WTC11 (cell line): ENCODE data around the gene ADGRG7. TPM values are rescaled to one million over a fixed set of nuclear protein-coding genes. Genes with fewer than 3 reads are reported as not detected.
A peak's percentile ranks its signal among the peaks of the same experiment; 100 is the strongest.

Experiments used
- ATAC-seq: fragments of 200-7000 bp; cut with Tn5 transposase; 2 replicates; pipeline ENCODE4 v1.10.0; 2021; ENCODE audit warnings: mild to moderate bottlenecking, moderate library complexity
- CTCF ChIA-PET: fragments of 300-600 bp; sonication (Branson Sonifier 250); formaldehyde crosslinking; loops from one replicate; lab custom pipeline; 2021; ENCODE audit warnings: antibody characterized with exemption; lab: Charles Lee
- POLR2A ChIA-PET: fragments of 350-600 bp; sonication (Branson Sonifier 250); formaldehyde crosslinking; loops from one replicate; lab custom pipeline; 2021; ENCODE audit warnings: antibody characterized with exemption; lab: Charles Lee
- DNase-seq: peaks from one replicate; pipeline ENCODE4 v3.0.0; 2021; ENCODE audit warnings: low spot score
- H3K27ac Mint-ChIP-seq: 2 replicates; pipeline ENCODE4 v1.8.0; 2021; ENCODE audit warnings: mixed read lengths
- H3K27me3 Mint-ChIP-seq: 2 replicates; pipeline ENCODE4 v1.8.0; 2021; ENCODE audit warnings: low read depth, mild to moderate bottlenecking, moderate library complexity, mixed read lengths
- H3K36me3 Mint-ChIP-seq: 2 replicates; pipeline ENCODE4 v1.8.0; 2021; ENCODE audit warnings: mixed read lengths
- H3K4me1 Mint-ChIP-seq: 2 replicates; pipeline ENCODE4 v1.8.0; 2022; ENCODE audit warnings: mixed read lengths
- H3K4me3 Mint-ChIP-seq: 2 replicates; pipeline ENCODE4 v1.8.0; 2021; ENCODE audit warnings: mild to moderate bottlenecking, moderate library complexity, mixed read lengths
- H3K9me3 Mint-ChIP-seq: 2 replicates; pipeline ENCODE4 v1.8.0; 2021; ENCODE audit warnings: mixed read lengths
- ARID4B ChIP-seq: sonication (generic); formaldehyde crosslinking; IDR thresholded peaks from 2 replicates; pipeline ENCODE4 v1.8.0; 2023; ENCODE audit warnings: missing genetic modification reagents, mild to moderate bottlenecking, borderline replicate concordance
- ATF6 ChIP-seq: sonication (generic); formaldehyde crosslinking; IDR thresholded peaks from 2 replicates; pipeline ENCODE4 v1.8.1; 2023; ENCODE audit warnings: mild to moderate bottlenecking, missing genetic modification reagents
- E2F1 ChIP-seq: sonication (generic); formaldehyde crosslinking; IDR thresholded peaks from 2 replicates; pipeline ENCODE4 v1.8.0; 2022; ENCODE audit warnings: mild to moderate bottlenecking, missing genetic modification reagents
- FOXJ3 ChIP-seq: sonication (generic); formaldehyde crosslinking; IDR thresholded peaks from 2 replicates; pipeline ENCODE4 v1.9.0; 2021; ENCODE audit warnings: missing genetic modification reagents, mild to moderate bottlenecking, borderline replicate concordance
- FOXP4 ChIP-seq: sonication (generic); formaldehyde crosslinking; IDR thresholded peaks from 2 replicates; pipeline ENCODE4 v1.8.0; 2022; ENCODE audit warnings: mild to moderate bottlenecking, missing genetic modification reagents
- GRHL2 ChIP-seq: fragments of 250-450 bp; sonication (Bioruptor Pico); IDR thresholded peaks from 2 replicates; pipeline ENCODE4 v1.8.0; 2022; ENCODE audit warnings: mild to moderate bottlenecking, moderate library complexity; ENCODE audit not compliant: insufficient replicate concordance, severe bottlenecking
- HMGXB4 ChIP-seq: sonication (generic); formaldehyde crosslinking; IDR thresholded peaks from 2 replicates; pipeline ENCODE4 v1.8.1; 2023; ENCODE audit warnings: mild to moderate bottlenecking, moderate library complexity, missing genetic modification reagents
- IRF1 ChIP-seq: sonication (generic); formaldehyde crosslinking; IDR thresholded peaks from 2 replicates; pipeline ENCODE4 v1.8.0; 2023; ENCODE audit warnings: missing genetic modification reagents
- JUN ChIP-seq: sonication (generic); formaldehyde crosslinking; IDR thresholded peaks from 2 replicates; pipeline ENCODE4 v1.8.0; 2023; ENCODE audit warnings: mild to moderate bottlenecking, missing genetic modification reagents
- NFYB ChIP-seq: sonication (generic); formaldehyde crosslinking; conservative IDR thresholded peaks from 2 replicates; pipeline ENCODE4 v1.8.0; 2022; ENCODE audit warnings: low read depth, missing genetic modification reagents
- PRDM15 ChIP-seq: sonication (generic); formaldehyde crosslinking; IDR thresholded peaks from 2 replicates; pipeline ENCODE4 v1.8.0; 2022; ENCODE audit warnings: missing genetic modification reagents
- PRRX2 ChIP-seq: fragments of 250-450 bp; sonication (Bioruptor Pico); IDR thresholded peaks from 2 replicates; pipeline ENCODE4 v1.8.0; 2021; ENCODE audit warnings: mild to moderate bottlenecking
- RELA ChIP-seq: sonication (generic); formaldehyde crosslinking; IDR thresholded peaks from 2 replicates; pipeline ENCODE4 v1.8.1; 2022; ENCODE audit warnings: missing genetic modification reagents, mild to moderate bottlenecking, borderline replicate concordance
- TCF7 ChIP-seq: sonication (generic); formaldehyde crosslinking; IDR thresholded peaks from 2 replicates; pipeline ENCODE4 v1.8.0; 2022; ENCODE audit warnings: mild to moderate bottlenecking, low read depth, missing genetic modification reagents, moderate library complexity
- TEAD4 ChIP-seq: sonication (generic); formaldehyde crosslinking; IDR thresholded peaks from 2 replicates; pipeline ENCODE4 v1.8.0; 2022; ENCODE audit warnings: mild to moderate bottlenecking, missing genetic modification reagents
- TP53 ChIP-seq: sonication (generic); formaldehyde crosslinking; IDR thresholded peaks from 2 replicates; pipeline ENCODE4 v1.8.1; 2023; ENCODE audit warnings: mild to moderate bottlenecking, missing genetic modification reagents
- ZNF281 ChIP-seq: sonication (generic); formaldehyde crosslinking; IDR thresholded peaks from 2 replicates; pipeline ENCODE4 v1.8.0; 2023; ENCODE audit warnings: mild to moderate bottlenecking, missing genetic modification reagents
- total RNA-seq: library from RNA; stranded (reverse); gene quantifications from 3 replicates; pipeline ENCODE4 v1.2.3, GENCODE V29; 2021

The ADGRG7 gene
- total RNA-seq, 1 experiment from 2014 or later: not detected

- DNase-seq (no peak), ATAC-seq (peak; percentile 36)
- no peak overlapping the region for H3K4me3 Mint-ChIP-seq
- peaks cover 2% of the 10 kb centered on the region; the same call in 1 of the 2 replicates for H3K9me3 Mint-ChIP-seq
- POLR2A ChIA-PET: no interaction called here
- CTCF ChIA-PET: interaction anchor here (0.8 to 1.4 kb wide), 2 partner anchors 28 to 92 kb away, joined by 3 to 4 read pairs; no protein-coding TSS in a partner anchor
- no peaks in the 10 kb centered on the region for H3K4me1 Mint-ChIP-seq
- no peak overlapping the region for H3K27ac Mint-ChIP-seq
- H3K36me3 Mint-ChIP-seq: no peaks in the 10 kb centered on the region
- H3K27me3 Mint-ChIP-seq: no peaks in the 10 kb centered on the region
- TF ChIP-seq ZNF281 (CRISPR knock-in tag) (no peak), RELA (CRISPR knock-in tag) (no peak), E2F1 (CRISPR knock-in tag) (no peak), ARID4B (CRISPR knock-in tag) (no peak), TP53 (no peak), IRF1 (CRISPR knock-in tag) (no peak), FOXJ3 (CRISPR knock-in tag) (no peak), FOXP4 (CRISPR knock-in tag) (no peak), HMGXB4 (CRISPR knock-in tag) (no peak), NFYB (CRISPR knock-in tag) (no peak), ATF6 (no peak), TEAD4 (no peak), GRHL2 (CRISPR knock-in tag) (no peak), PRRX2 (CRISPR knock-in tag) (no peak), TCF7 (CRISPR knock-in tag) (no peak), JUN (CRISPR knock-in tag) (no peak), PRDM15 (no peak)
These were observed 72.9 kb downstream of the ADGRG7 start for GRCh38 chr3:100682056-100682853.
